Measurements from ENCODE around the gene PLB1.

PLB1 gene

DNA sequence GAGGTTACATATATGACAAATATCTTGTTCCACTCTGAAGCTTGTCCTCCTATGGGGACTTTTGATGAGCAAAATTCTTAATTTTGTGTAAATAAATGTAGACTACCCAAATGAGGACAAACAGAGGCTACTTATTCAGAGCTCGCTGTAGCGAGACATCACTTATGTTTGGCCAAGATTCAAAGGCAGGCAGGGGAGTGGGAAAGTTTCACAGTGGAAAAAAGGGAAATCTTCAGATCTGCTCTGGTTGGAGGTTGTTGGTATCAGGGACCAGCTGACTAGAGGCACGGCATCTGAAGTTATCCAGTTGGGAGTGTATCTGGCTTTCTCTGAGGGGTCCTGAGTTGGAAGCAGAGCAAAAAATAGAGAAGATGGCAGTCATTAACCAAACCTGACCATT is 1.3 kb downstream of the PLB1 start:
- DNase-seq (ENCODE audit: low read depth, low spot score), result no peak

- DNase-seq (ENCODE audit: low read depth, low spot score), result no peak
These were observed 3.4 kb downstream of the PLB1 start for GRCh38 chr2:28499282-28499681.

DNA sequence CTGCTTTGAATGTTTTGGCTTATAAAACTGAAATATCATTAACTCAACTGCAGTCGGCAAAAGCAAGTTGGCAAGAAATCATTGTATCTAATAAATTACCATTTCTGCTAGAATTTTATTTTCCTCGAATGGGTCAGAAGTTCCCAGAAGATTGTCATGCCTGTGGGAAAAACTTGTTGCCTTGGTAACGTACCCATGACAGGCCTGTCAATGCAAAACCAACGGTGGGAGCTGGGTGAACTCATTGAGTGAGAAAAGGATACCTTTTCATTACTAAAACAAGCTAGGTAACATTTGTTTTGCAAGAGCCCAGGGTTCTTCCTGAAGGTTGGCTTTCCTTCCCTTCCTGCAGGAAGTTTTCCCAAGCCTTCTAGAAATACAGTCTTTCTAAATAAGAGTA is 9.5 kb downstream of the PLB1 start:
- DNase-seq (ENCODE audit: low read depth, low spot score), result no peak

DNA sequence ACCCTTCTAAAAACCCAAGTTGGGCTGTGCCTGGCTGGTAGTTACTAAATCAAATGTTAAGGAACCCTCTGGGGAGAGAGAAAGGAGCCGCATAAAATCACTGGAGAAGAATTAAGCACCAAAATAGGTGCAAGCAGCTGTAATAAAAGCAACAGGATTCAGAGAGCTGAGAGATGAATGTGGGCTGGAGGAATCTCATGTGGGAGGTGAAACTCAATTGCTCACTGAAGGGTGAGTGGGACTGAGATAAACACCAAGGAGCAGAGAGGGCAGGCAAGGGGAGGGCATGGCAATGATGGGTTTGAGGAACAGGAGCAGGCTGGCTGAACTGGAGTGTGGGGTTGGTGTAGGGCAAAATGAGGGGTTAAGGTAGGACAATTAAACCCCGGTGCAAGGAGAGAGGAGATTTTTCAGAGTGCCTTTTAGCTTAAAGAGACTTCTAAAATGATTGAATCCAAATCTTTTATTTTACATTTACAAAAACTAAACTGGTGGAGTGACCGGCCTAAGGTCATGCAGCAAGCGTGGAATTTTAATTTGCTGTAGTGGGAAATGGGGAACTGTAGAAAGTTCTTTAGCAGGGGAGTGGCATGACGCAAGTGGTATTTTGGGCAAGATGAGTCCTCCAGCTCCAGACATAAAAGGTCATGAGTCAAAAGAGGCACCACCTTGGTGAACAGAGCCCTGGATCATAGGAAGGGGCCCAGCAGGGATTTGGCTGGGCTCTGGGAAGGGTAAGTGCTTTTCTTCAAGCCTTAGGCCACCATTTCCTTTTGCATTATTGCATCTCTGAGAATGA is 10.5 kb downstream of the PLB1 start:
- no peak for DNase-seq (ENCODE audit: low read depth, low spot score)

DNA sequence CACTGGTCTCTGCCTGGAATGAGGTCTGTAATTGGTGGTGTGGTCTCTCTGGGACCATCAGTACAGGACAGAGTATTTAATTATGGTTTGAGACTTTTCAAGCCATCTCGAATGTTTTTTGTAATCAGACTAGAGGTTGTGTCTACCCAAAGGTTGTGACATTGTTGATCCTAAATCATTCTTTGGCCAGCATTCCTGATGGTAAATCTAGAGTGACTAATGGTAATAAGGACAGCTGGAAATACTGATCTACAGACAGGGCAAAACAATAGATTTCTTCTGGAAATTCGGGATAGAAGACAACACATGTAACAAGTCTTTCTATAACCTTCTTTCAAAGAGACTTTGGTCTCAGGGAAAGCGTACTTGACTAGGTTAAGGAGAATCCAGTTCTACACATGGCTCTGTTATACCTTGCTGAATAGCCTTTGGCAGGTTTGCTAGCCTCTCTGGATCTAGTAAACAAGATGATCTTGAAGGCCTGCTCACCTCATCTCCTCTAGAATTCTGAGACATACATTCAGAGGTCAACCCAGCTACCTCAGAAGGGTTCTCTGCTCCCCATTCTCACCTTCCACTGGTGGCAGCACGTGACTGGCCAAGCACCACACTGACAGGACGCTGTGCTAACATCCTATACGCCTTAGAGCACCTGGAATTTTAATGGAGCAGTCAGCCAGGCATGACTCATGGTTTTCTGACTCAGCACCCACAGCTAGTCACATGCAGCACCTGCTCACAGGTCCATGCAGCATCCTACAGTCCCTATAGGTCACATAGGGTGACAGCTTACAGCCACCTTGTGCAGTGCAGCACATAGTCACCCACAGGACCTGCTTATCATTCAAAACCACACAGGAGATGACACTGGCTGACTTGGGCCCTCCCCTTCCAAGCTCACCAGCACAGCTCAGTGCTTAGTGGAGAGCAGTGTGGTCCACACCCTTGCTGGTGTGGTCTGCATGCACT is 12.2 kb downstream of the PLB1 start:
- no peak for DNase-seq (ENCODE audit: low read depth, low spot score)

DNA sequence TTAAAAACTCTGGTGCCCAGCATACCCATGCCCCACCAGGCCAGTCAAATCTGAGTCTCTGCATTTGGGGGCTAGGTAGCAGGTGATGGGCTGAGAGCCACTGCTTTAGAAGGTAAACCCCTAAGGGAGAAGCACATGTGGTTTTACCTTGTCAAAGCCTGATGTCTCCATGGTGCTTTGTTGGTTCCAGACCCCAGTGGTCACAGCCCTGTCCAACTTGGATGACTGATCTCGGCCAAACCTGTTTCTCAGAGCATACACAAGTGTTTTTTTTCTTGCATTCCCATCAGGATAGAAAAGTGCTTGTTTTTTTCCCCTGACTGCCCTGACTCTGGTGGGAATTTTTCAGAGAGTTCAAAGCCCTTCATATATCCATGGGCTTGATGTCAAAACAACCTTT is 13.5 kb downstream of the PLB1 start:
- DNase-seq (ENCODE audit: low read depth, low spot score), result no peak

DNA sequence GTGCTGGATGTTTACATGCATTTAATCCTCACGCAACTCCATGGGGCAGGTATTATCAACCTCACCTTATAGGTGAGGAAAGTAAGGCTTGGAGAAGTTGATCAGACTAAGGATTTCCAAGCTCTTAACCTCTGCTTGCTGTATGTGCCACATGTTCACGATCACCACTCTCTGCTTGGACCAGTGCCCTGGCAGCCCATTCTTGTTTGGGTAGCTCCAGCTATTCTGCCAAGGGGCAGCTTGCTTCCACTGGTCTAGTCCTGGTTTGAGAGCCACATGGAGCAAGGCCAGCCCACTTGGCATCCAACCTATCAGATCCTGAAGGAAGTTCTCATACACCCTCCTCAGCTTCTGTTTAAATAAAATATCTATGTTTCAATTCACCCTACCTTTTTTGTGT is 14.3 kb downstream of the PLB1 start:
- no peak for DNase-seq (ENCODE audit: low read depth, low spot score)

DNA sequence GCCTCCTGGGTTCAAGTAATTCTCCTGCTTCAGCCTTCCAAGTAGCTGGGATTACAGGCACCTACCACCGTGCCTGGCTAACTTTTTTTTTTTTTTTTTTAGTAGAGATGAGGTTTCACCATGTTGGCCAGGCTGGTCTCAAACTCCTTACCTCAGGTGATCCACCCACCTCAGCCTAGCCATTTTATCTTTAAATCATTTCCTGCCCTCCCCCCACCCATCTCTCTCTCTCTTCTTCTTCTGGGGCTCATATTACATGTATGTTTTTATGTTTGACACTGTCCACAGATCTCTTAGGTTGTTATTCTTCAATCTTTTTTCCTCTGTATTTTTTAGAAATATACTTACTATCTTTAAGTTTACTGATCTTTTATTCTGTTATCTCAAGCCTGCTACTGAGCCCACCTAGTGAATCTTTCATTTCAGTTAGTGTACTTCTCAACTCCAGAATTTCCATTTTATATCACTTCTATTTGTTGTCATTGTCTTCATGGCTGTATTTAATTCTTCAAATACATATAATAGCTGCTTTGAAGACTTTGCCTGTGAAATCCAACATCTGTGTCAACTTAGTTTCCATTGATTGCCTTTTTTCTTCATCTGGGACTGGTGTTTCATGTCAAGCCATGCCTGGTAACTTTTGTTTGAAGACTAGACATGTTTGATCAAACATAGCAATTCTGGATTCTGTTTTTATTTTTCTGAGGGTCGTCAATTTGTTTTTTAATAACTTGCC is 16.2 kb downstream of the PLB1 start:
- no peak for DNase-seq (ENCODE audit: low read depth, low spot score)

DNA sequence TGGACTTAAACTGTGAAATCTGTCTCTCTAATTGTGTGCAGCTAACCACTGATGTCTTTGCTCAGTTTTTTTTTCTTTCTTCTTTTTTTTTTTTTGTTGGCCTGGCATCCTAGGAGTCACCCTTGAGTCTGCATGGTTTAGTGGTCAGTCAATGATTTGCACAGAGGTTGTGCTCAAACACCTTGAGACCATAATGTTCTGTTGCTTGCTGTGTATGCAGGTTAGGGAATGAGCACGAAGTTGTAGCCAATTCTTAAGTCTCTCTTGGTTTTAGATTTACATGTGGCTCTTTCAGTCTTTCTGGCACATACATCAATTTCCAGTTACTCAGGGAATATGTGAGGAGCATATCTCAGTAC is 16.7 kb downstream of the PLB1 start:
- DNase-seq (ENCODE audit: low read depth, low spot score), result no peak

DNA sequence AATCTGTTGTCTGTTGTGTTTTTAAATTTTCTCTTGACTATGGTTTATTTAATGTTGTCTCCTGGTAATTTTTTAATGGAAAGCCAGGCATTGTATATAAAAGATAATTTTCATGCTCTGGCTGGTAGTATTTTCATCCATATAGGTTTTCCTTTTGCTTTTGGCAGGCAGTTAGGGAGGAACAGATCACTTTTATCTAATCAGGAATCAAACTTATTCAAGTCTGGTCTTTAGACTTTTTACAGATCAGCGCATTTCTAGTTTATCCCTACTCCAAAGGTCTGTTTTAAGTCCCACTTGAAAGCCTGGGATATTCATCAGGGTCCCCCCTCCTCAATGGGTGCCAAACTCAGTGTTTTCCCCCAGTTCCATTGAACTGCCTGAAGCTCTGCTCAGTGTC is 17.2 kb downstream of the PLB1 start:
- DNase-seq (ENCODE audit: low read depth, low spot score), result no peak

DNA sequence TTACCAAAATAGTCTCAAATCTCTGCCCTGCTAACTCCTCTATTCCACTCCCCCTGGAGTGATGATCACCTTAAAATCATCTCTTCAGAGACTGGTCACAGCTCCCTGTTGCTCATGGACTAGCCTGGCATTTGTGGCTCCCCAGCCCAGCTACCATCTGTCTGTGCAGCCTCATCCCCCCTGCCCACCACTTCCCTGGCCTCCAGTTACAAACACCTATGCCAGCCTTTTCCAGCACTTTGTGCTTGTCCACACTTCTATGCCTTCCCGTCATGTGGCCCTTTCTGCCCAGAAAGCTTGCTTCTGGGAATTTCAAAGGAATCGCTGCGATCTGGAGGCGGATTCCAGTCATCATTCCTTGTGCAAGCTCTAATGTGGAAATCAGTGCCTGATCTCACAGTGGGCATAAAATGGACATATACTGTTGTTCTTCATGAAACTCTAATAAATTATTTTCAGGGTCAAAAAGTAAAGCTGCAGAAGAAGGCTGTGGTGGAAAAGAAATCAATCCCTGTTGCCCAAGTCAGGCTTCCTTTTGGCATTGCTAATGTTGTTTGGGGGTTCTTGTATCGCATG is 19.4 kb downstream of the PLB1 start:
- no peak for DNase-seq (ENCODE audit: low read depth, low spot score)

DNA sequence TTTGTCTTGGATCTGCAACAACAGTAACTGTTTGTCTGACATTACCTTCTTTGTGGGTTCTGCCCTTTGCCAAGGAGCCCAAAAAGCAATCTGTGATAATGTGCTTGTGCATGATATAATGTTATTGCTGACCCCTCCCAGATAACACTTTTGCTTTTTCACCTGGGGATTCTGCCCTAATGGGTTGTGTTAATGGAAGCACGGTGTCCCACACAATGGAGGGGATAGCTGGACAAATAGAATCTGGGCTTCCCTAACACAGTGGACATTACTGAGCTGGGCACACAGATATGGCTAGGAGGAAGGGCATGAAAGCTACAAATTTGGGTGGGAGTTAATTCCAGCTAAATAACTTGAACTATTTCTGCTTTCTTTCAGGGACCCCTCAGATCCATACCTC is 20.6 kb downstream of the PLB1 start:
- no peak for DNase-seq (ENCODE audit: low read depth, low spot score)

DNA sequence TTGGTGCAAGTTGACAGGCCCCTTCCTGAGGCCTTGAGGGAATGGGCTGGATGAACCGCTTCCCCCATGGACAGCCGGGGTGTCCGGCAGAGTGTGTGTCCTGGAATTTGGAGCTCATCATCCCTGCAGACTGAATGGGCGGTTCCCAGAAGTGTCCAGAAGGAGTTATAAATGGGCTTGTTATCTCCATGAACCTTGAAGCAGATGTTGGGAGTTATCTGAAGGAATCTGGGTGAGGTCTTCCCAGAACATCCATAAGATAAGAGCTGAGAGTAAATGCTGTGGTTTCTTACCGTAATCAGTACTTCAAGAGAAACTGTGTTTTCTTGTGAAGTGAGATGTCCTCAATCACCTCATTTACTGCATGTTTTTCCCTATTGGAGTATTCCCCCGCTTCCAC is 21.1 kb downstream of the PLB1 start:
- no peak for DNase-seq (ENCODE audit: low read depth, low spot score)

DNA sequence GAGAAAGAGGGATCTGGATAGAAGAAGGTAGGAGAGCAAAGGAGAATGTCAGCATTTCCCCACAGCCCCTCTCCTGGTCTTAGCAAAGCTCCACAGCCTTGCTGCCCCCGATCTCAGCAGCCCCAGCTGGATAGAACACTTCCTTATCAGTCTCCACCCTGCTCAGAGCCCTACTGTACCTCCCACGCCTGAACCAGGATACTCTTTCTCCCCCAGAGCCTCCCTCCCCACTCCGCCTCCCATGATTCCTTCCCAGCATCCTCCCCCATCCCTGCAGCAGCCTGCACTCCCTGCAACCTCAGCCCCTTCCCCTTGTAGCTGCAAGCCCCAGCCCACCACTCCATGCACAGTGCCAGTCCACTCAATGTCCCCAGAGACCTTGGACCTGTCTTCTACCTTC is 25.8 kb downstream of the PLB1 start:
- DNase-seq (ENCODE audit: low read depth, low spot score), result no peak

GRCh38 chr2:28522481-28522880 is 26.6 kb downstream of the PLB1 start:
- no peak for DNase-seq (ENCODE audit: low read depth, low spot score)

DNA sequence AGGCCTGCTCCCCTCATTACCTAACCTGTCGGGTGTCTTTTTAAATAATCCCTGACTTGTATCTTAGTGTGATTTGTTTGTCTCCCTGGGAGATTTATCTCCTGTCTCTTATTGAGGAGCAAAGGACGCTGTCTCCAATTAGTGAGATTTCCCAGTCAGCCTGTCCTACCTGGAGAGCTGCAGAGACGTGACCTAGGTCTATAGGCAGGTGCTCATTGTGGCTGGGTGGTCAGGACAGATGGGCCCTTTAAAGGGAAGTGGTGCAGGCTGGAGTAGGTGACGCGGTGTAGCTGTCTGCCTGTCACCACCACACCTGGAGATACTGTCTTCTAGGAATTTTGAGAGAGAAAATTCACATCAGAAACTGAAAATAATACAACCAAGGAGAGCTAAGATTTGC is 28.0 kb downstream of the PLB1 start:
- DNase-seq (ENCODE audit: low read depth, low spot score), result no peak

DNA sequence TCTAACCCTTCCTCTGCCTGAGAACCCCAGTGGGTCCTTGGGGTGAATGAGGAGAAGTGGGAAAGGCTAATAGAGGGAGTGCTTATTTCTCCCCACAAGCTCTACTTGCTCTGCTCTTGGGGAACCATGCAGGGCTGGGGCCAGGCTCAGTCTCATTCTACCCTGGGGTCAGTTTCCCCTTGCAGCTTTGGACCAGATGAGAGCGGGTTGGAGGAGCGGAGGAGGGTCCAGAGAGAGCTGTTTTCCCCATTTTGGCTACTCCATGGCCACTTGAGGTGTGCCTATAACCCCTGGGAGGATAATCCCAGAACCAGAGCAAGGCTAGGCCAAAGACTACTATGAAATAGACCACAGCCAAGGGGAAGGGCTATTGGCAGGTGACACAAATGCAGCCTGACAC is 29.6 kb downstream of the PLB1 start:
- DNase-seq (ENCODE audit: low read depth, low spot score), result no peak

GRCh38 chr2:28526527-28527132 is 30.8 kb downstream of the PLB1 start:
- DNase-seq (ENCODE audit: low read depth, low spot score), result no peak

- DNase-seq (ENCODE audit: low read depth, low spot score), result no peak
These were observed 31.3 kb downstream of the PLB1 start for GRCh38 chr2:28527196-28527595.

DNA sequence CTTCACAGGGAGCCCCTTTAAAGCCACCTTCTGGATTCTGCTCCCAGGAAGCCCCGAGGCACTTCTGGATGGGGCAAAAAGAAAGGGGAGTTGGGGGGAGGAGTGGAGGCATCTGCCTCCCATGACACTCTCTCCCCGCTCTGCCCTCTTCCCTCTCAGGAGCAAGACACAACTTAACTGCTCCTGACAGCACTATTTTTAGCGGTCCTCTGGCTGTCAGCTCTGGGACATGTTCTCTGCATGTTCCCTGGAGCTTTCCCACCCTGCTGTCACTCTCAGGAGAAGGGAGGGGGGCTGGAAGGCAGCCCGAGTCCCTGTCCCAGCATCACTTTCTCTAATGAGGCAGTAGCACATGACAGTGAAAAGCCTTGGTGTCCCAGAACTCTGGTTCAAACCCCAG is 32.3 kb downstream of the PLB1 start:
- DNase-seq (ENCODE audit: low read depth, low spot score), result no peak

DNA sequence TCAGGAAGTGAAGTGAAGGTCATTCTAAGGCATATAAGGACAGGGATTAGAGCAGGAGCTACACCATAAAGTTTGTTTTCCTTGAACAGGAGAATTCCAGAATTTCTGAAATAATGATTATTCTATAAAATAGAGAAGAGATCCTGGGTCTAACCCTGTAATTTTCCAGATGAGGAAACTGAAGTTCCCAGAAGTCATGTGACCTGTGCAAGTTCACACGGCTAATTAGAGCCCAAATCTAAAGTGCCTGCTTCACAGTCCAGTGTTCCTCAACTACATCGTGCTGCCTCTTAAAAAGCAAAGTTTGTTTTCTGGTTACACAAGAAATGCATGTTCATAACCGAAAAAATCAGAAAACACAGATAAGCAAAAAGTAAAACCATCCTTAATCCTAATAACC is 34.9 kb downstream of the PLB1 start:
- no peak for DNase-seq (ENCODE audit: low read depth, low spot score)

GRCh38 chr2:28532399-28532798 is 36.5 kb downstream of the PLB1 start:
- DNase-seq (ENCODE audit: low read depth, low spot score), result no peak
